PC-3 (cell line): ENCODE measurements around the gene TFDP1.

Experiments used
- CTCF ChIP-seq: fragments of 300-600 bp; sonication (generic); conservative IDR thresholded peaks from 2 replicates; pipeline ENCODE4 v1.5.1; 2017; ENCODE audit warnings: antibody characterized with exemption, low read depth, mild to moderate bottlenecking, low read length
- EZH2 ChIP-seq: fragments of 300-600 bp; sonication (generic); IDR thresholded peaks from one replicate; pipeline ENCODE4 v1.6.1; 2017; ENCODE audit warnings: antibody characterized with exemption, mild to moderate bottlenecking, low read length; ENCODE audit not compliant: unreplicated experiment
- EZH2phosphoT487 ChIP-seq: fragments of 300-600 bp; sonication (generic); IDR thresholded peaks from 2 replicates; pipeline ENCODE4 v1.6.1; 2018; ENCODE audit warnings: mild to moderate bottlenecking, antibody characterized with exemption, low read length, borderline replicate concordance

- TF ChIP-seq CTCF (no peak), EZH2phosphoT487 (no peak), EZH2 (no peak)
Observed at GRCh38 chr13:113616281-113616906, 31.8 kb downstream of the TFDP1 start.
